ENCODE results near the gene USF3.

The USF3 gene

GRCh38 chr3:113614402-113614801 is 82.0 kb downstream of the USF3 start:
- DNase-seq (ENCODE audit: low read depth in 2 of 2): no peak

GRCh38 chr3:113607219-113607596 is 89.2 kb downstream of the USF3 start:
- no peak for DNase-seq (ENCODE audit: low read depth in 2 of 2)

- DNase-seq (ENCODE audit: low read depth in 2 of 2): peak; percentile 11 to 36
Measured at GRCh38 chr3:113606539-113607218, 89.8 kb downstream of the USF3 start.

- no peak for DNase-seq (ENCODE audit: low read depth in 2 of 2)
Measured at GRCh38 chr3:113602836-113603235, 93.6 kb downstream of the USF3 start.

GRCh38 chr3:113602256-113602655 is 94.2 kb downstream of the USF3 start:
- no peak for DNase-seq (ENCODE audit: low read depth in 2 of 2)

- DNase-seq (ENCODE audit: low read depth in 2 of 2): no peak
Measured at GRCh38 chr3:113601240-113601639, 95.2 kb downstream of the USF3 start.

GRCh38 chr3:113600418-113601182 is 95.8 kb downstream of the USF3 start:
- no peak for DNase-seq (ENCODE audit: low read depth in 2 of 2)

All from stimulated activated CD8-positive, alpha-beta memory T cell treated with anti-CD3 and anti-CD28 coated beads, Interleukin-15, amount 100 ng/mL, for 48 hours (primary cell).